Ureter (tissue), 1 donor: ENCODE data around the gene MINDY3. TPM values are rescaled to one million over a fixed set of nuclear protein-coding genes. Genes with fewer than 3 reads are reported as not detected.

Experiments used
- DNase-seq: peaks from one replicate; pipeline ENCODE4 v3.0.0-alpha.2; 2020; ENCODE audit warnings: low spot score
- total RNA-seq: library from RNA; stranded (reverse); gene quantifications from one replicate; pipeline ENCODE4 v1.2.4, GENCODE V29; 2023
- donor health status: DM: yes; HTN: yes; CAD: no.

The MINDY3 gene
- total RNA-seq, 1 donor from 2014 or later, result 43.2 TPM

GRCh38 chr10:15738270-15738925, 121.9 kb downstream of the MINDY3 start:
- DNase-seq, result no peak

DNA sequence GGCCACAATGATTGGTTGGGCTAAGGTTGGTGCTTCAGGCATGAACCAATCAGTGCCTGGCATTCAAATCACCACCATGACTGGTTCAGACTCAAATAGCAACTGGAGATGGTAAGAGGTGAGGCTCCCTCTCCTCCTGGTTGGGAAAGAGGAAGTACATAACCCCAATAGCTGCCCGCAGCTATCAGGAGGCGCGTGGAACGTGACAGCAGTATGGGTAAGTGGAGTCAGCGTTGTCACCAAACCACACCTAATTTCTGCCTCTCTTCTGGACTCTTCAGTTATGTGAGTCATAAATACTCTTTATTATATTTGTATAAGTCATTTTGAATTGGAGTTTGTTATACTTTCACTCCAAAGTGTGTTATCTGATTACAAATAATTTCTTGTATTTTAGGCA, 122.7 kb downstream of the MINDY3 start:
- no peak for DNase-seq

GRCh38 chr10:15735763-15736162, 124.5 kb downstream of the MINDY3 start:
- DNase-seq, result no peak

DNA sequence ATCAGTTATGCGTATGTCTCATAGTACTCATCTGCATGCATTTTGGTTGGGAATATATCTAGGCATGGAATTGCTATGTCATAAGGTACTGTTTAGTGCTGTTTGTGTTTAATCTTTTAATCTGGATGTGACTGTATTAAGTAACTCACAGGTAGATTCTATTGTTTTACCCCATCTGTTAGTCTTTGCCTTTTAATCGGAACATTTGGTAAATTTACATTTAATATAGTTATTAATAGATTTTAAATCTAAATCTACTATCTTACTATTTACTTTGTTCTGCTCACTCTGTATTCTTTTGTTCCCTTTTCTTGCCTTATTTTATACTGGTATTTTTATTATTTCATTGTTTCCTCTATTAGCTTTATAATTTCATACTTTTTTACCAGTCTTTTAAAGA, 130.0 kb downstream of the MINDY3 start:
- no peak for DNase-seq

- no peak for DNase-seq
Observed at GRCh38 chr10:15729890-15730289, 130.4 kb downstream of the MINDY3 start.

Other genes with a start within 250 kb of the MINDY3 start
- gene ITGA8, start 140.6 kb downstream of the MINDY3 start, total RNA-seq, result 58.6 TPM